Neutrophil (primary cell): ENCODE data around the gene BNIP1.

Source experiments
- H3K27ac ChIP-seq: fragments of 200-600 bp; sonication (generic); 2 replicates; pipeline ENCODE4 v1.5.1; 2016; ENCODE audit warnings: mild to moderate bottlenecking, moderate library complexity
- H3K27me3 ChIP-seq: fragments of 200-600 bp; sonication (generic); 2 replicates; pipeline ENCODE4 v1.6.0; 2016; ENCODE audit warnings: mild to moderate bottlenecking
- H3K36me3 ChIP-seq: fragments of 200-600 bp; sonication (generic); 2 replicates; pipeline ENCODE4 v1.5.1; 2017
- H3K4me1 ChIP-seq, 2 experiments: fragments of 200-600 bp in 1 of 2; sonication (generic) in 1 of 2; 1 replicate in 1 of 2; 2 replicates in 1 of 2; pipeline versions ENCODE4 v1.5.1 to v1.6.1; 2013 to 2016; ENCODE audit warnings: low read depth in 1 of 2, low read length in 1 of 2, mild to moderate bottlenecking in 1 of 2, moderate library complexity in 1 of 2; ENCODE audit not compliant: control insufficient read depth in 1 of 2, insufficient read depth in 1 of 2
- H3K4me3 ChIP-seq, 2 experiments: fragments of 200-600 bp in 1 of 2; sonication (generic) in 1 of 2; 1 replicate in 1 of 2; 2 replicates in 1 of 2; pipeline ENCODE4 v1.5.1; 2013 to 2016; ENCODE audit warnings: low read depth in 1 of 2, low read length in 1 of 2, mild to moderate bottlenecking in 1 of 2, moderate library complexity in 1 of 2
- H3K9me3 ChIP-seq: fragments of 200-600 bp; sonication (generic); 2 replicates; pipeline ENCODE4 v1.5.1; 2016
- TF ChIP-seq, protein P1 (sequence below): fragments of 200-600 bp; sonication (generic); IDR thresholded peaks from 2 replicates; pipeline ENCODE4 v1.5.1; 2016; ENCODE audit warnings: antibody characterized with exemption

BNIP1 gene, protein sequence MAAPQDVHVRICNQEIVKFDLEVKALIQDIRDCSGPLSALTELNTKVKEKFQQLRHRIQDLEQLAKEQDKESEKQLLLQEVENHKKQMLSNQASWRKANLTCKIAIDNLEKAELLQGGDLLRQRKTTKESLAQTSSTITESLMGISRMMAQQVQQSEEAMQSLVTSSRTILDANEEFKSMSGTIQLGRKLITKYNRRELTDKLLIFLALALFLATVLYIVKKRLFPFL

DNA sequence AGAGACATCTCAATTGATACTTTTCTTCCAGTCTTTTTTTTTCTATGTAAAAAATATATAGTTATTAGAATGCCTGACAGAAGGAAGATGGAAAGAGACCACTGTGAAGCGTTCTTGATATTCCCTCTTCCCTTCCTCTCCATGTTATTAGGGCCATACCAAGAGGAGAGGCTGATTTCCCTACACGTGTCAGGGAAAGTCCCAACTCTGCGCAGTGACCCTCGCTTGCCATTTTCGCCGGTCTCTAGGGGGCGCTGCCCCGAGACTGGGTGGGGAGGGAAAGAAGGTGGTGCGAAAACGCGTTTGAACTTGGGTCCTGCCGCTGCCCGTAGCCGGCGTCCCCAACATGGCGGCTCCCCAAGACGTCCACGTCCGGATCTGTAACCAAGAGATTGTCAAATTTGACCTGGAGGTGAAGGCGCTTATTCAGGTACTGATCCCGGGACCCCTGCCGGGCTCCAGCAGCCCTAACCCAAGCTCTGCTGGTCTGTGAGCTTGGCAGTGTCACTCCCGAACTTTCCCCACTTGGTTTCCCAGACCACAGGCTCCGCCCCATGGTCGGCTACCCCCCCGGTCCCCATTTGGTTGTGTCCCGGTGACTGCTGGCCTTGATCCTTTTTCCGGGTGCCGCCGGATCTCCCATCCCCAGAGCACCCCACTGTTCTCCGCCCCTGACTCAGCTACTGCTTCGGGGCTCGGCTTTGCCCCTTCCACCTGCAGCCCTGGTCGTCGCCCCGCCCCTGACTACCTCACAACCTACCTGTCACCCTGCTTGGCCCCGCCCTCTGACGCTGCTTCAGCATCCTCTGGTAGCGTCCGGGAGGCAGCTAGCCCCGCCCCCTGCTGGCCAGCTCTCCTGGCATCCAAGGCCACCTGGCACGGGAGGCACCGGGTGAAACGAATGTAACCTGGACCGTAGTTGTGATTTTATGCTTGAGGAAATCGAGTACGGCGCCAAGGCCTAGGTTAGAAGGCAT, at the start of gene BNIP1:
TSS of gene BNIP1 (plus strand) at position 332 of the 977 bp plus-strand sequence. CDS start at position 347, 15 bp downstream.
- peak within 1 kb of the TSS; percentile 71 for H3K27ac ChIP-seq
- TF ChIP-seq, protein P1, sequence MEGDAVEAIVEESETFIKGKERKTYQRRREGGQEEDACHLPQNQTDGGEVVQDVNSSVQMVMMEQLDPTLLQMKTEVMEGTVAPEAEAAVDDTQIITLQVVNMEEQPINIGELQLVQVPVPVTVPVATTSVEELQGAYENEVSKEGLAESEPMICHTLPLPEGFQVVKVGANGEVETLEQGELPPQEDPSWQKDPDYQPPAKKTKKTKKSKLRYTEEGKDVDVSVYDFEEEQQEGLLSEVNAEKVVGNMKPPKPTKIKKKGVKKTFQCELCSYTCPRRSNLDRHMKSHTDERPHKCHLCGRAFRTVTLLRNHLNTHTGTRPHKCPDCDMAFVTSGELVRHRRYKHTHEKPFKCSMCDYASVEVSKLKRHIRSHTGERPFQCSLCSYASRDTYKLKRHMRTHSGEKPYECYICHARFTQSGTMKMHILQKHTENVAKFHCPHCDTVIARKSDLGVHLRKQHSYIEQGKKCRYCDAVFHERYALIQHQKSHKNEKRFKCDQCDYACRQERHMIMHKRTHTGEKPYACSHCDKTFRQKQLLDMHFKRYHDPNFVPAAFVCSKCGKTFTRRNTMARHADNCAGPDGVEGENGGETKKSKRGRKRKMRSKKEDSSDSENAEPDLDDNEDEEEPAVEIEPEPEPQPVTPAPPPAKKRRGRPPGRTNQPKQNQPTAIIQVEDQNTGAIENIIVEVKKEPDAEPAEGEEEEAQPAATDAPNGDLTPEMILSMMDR: peak; percentile 59

GRCh38 chr5:173098787-173099186, 45.5 kb upstream of the BNIP1 start:
- Histone ChIP-seq H3K4me1 (peaks cover 0 to under 1% of the 10 kb centered on the region in 2 experiments), H3K27me3 (no peaks in the 10 kb centered on the region), H3K4me3 (no peak overlapping the region)

More for the DNA sequence above, at the start of gene BNIP1:
- H3K36me3 ChIP-seq: no peaks in the 10 kb centered on the region
- peaks cover 4 to 8% of the 10 kb centered on the region in 2 experiments for H3K4me1 ChIP-seq
- H3K4me3 ChIP-seq: peak within 1 kb of the TSS; percentile 74 to 92
- no peaks in the 10 kb centered on the region for H3K27me3 ChIP-seq
- no peaks in the 10 kb centered on the region for H3K9me3 ChIP-seq

GRCh38 chr5:173099461-173099860, 44.9 kb upstream of the BNIP1 start:
- Histone ChIP-seq H3K27me3 (no peaks in the 10 kb centered on the region), H3K27ac (no peak overlapping the region), H3K4me3 (no peak overlapping the region), H3K36me3 (no peaks in the 10 kb centered on the region), H3K4me1 (no peaks in the 10 kb centered on the region), H3K9me3 (no peaks in the 10 kb centered on the region)
- TF ChIP-seq, protein P1: no peak

More at GRCh38 chr5:173098787-173099186, 45.5 kb upstream of the BNIP1 start:
- no peaks in the 10 kb centered on the region for H3K9me3 ChIP-seq
- H3K27ac ChIP-seq: no peak overlapping the region
- no peaks in the 10 kb centered on the region for H3K36me3 ChIP-seq
- TF ChIP-seq, protein P1: no peak

DNA sequence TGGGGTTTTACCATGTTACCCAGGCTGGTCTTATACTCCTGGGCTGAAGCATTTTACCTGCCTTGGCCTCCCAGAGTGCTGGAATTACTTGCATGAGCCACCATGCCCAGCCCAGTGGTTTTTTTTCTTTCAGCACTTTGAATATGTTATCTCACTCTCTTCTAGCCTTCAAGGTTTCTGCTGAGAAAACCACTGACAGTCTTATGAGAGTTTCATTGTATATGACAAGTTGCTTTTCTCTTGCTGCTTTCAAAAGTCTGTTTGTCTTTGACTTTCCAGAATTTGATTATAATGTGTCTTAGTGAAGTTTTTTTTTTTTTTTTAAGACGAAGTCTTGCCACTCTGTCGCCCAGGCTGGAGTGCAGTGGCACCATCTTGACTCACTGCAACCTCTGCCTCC, 43.1 kb upstream of the BNIP1 start:
- no peaks in the 10 kb centered on the region for H3K27me3 ChIP-seq
- no peak overlapping the region for H3K27ac ChIP-seq
- H3K4me1 ChIP-seq: no peaks in the 10 kb centered on the region
- no peak overlapping the region for H3K4me3 ChIP-seq
- TF ChIP-seq, protein P1: no peak
- no peaks in the 10 kb centered on the region for H3K9me3 ChIP-seq
- no peaks in the 10 kb centered on the region for H3K36me3 ChIP-seq

- TF ChIP-seq, protein P1: no peak
- no peaks in the 10 kb centered on the region for H3K9me3 ChIP-seq
- peaks cover 2% of the 10 kb centered on the region for H3K36me3 ChIP-seq
- no peaks in the 10 kb centered on the region for H3K4me1 ChIP-seq
- H3K4me3 ChIP-seq: no peak overlapping the region
- H3K27me3 ChIP-seq: no peaks in the 10 kb centered on the region
- no peak overlapping the region for H3K27ac ChIP-seq
Measured at GRCh38 chr5:173103411-173103810, 40.9 kb upstream of the BNIP1 start.
